Gastroesophageal sphincter (tissue), 4 donors: ENCODE data around the gene RAD51B. TPM values are rescaled to one million over a fixed set of nuclear protein-coding genes. Genes with fewer than 3 reads are reported as not detected.
A peak's percentile ranks its signal among the peaks of the same experiment; 100 is the strongest.
"Not testable (repeated sequence)": the region's sequence is repeated elsewhere in the genome, so short reads cannot be mapped to it uniquely, and the experiment has no call there.

Source experiments
- ATAC-seq: fragments of 150-250 bp; one replicate; pipeline ENCODE4 v1.9.1; 2016; ENCODE audit warnings: mild to moderate bottlenecking, moderate library complexity
- H3K27ac ChIP-seq, 4 donors: fragments of 200-600 bp; sonication (generic) in 3 of 4; 1 replicate in 3 of 4; 2 replicates in 1 of 4; pipeline ENCODE4 v1.5.1; 2016 to 2019
- H3K27me3 ChIP-seq: fragments of 200-600 bp; sonication (generic); one replicate; pipeline ENCODE4 v1.5.1; 2019
- H3K36me3 ChIP-seq, 2 donors: fragments of 200-600 bp; sonication (generic); one replicate each; pipeline ENCODE4 v1.5.1; 2019; ENCODE audit warnings: control low read depth in 1 of 2
- H3K4me1 ChIP-seq, 3 donors: fragments of 200-600 bp; sonication (generic); 1 replicate in 2 of 3; 2 replicates in 1 of 3; pipeline ENCODE4 v1.5.1; 2016 to 2019; ENCODE audit warnings: control low read depth in 2 of 3
- H3K4me3 ChIP-seq, 2 donors: fragments of 200-600 bp; sonication (generic); one replicate each; pipeline ENCODE4 v1.5.1; 2019; ENCODE audit warnings: mild to moderate bottlenecking in 1 of 2, moderate library complexity in 1 of 2
- H3K9me3 ChIP-seq, 3 donors: fragments of 200-600 bp; sonication (generic); one replicate each; pipeline ENCODE4 v1.5.1; 2017 to 2019; ENCODE audit warnings: control low read depth in 2 of 3
- CTCF ChIP-seq, 4 experiments: fragments of 200-600 bp in 2 of 4; fragments of 450-650 bp in 2 of 4; sonication (generic) in 1 of 4; IDR thresholded peaks; one replicate each; pipeline ENCODE4 v1.5.1; 2017 to 2019; ENCODE audit warnings: antibody characterized with exemption in 4 of 4, mild to moderate bottlenecking in 2 of 4, moderate library complexity in 2 of 4
- EP300 ChIP-seq: sonication (generic); formaldehyde crosslinking; IDR thresholded peaks from one replicate; pipeline ENCODE4 v1.6.1; 2017; ENCODE audit warnings: antibody characterized with exemption, mild to moderate bottlenecking
- POLR2A ChIP-seq, 2 donors: fragments of 450-650 bp; IDR thresholded peaks; one replicate each; pipeline ENCODE4 v1.6.1; 2017; ENCODE audit warnings: antibody characterized with exemption in 2 of 2, mild to moderate bottlenecking in 2 of 2, moderate library complexity in 1 of 2
- POLR2AphosphoS5 ChIP-seq: sonication (generic); formaldehyde crosslinking; IDR thresholded peaks from one replicate; pipeline ENCODE4 v1.6.1; 2017; ENCODE audit warnings: antibody characterized with exemption
- WGBS, 2 donors: methylation state at CpG; one replicate each; pipeline ENCODE4 v1.1.5; 2018; ENCODE audit warnings: low coverage in 1 of 2; 5-methylcytosine and 5-hydroxymethylcytosine counted together
- total RNA-seq, 4 donors: library from RNA; depleted of rRNA; stranded (reverse); fragments of >200 nt; gene quantifications; one replicate each; pipeline ENCODE4 v1.1.0, GENCODE V29; 2016

RAD51B gene
- total RNA-seq, 4 donors from 2014 or later: 5.1 to 7.0 (median 6.0) TPM

DNA sequence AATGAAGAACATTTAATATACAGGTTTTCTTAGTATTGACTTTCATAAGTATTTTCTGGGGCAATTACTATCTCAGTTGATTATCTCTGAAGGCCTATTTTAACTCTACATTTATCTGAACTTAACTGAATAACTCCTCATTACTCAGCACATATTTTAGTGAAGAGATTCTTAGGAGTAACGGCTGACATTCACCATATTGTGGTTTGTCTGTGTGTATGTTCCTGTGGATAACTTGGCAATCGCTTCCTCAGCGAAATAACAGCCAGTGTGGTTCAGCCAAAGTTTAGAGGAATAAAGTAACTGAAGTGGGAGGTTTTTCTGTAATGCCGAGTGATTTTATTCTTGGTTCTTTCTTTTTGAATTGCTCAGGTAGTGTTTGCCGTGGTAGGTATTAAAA is 168.0 kb downstream of the RAD51B start:
- no peaks in the 10 kb centered on the region for H3K9me3 ChIP-seq
- 8 to 16% methylated on average over 5 of the region's 5 CpGs for WGBS, 2 donors
- ATAC-seq: no peak
- H3K4me1 ChIP-seq: peaks cover 0 to 20% (median 0%) of the 10 kb centered on the region in 3 donors
- H3K27me3 ChIP-seq: no peaks in the 10 kb centered on the region
- TF ChIP-seq POLR2AphosphoS5: no peak
- TF ChIP-seq POLR2A (IDR thresholded peaks at IDR 0.05): no peak
- no peak for TF ChIP-seq EP300
- TF ChIP-seq CTCF (IDR thresholded peaks at IDR 0.05): no peak
- H3K36me3 ChIP-seq: no peaks in the 10 kb centered on the region
- no peak overlapping the region for H3K4me3 ChIP-seq
- peak overlapping the region; percentile 50 to 67 (median 60) for H3K27ac ChIP-seq

- WGBS, 2 donors: 79 to 86% methylated on average over 5 to 7 of the region's 7 CpGs
- not testable (repeated sequence) for H3K4me3 ChIP-seq, H3K27me3 ChIP-seq, H3K36me3 ChIP-seq, ATAC-seq, H3K9me3 ChIP-seq
- H3K4me1 ChIP-seq: peaks cover 0 to 20% (median 0%) of the 10 kb centered on the region in 3 donors
- H3K27ac ChIP-seq: peak overlapping the region; percentile 50 to 67 (median 60)
Observed at GRCh38 chr14:67988210-67988609, 168.6 kb downstream of the RAD51B start.

DNA sequence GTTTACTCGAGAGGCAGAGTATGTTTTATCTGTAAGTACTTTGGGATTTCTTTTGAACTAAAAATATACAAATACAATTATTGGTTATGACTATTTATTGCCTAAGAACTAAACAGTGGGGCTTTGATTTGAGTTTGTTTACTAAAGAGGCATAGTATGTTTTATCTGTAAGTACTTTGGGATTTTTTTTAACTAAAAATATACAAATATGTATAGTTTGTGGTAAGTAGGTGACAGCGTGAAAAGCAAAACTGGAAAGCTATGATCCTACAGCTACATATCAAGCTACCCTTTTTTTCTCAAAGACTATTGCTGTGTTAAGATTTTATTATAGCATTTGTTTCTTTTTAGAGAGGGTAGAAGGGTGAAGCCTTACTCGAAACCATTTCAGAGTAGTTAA is 171.0 kb downstream of the RAD51B start:
- Histone ChIP-seq H3K27me3 (no peaks in the 10 kb centered on the region), H3K27ac (no peak overlapping the region), H3K36me3 (no peaks in the 10 kb centered on the region), H3K4me1 (peaks cover 0 to 20% (median 0%) of the 10 kb centered on the region in 3 donors), H3K9me3 (no peaks in the 10 kb centered on the region), H3K4me3 (no peak overlapping the region)
- ATAC-seq: no peak
- TF ChIP-seq CTCF (IDR thresholded peaks at IDR 0.05) (no peak), EP300 (no peak), POLR2A (IDR thresholded peaks at IDR 0.05) (no peak), POLR2AphosphoS5 (no peak)
- WGBS, 2 donors: 70 to 78% methylated on average over 3 of the region's 3 CpGs

- TF ChIP-seq POLR2A (IDR thresholded peaks at IDR 0.05) (no peak), CTCF (IDR thresholded peaks at IDR 0.05) (no peak), EP300 (no peak), POLR2AphosphoS5 (no peak)
- Histone ChIP-seq H3K27me3 (no peaks in the 10 kb centered on the region), H3K27ac (no peak overlapping the region), H3K9me3 (no peaks in the 10 kb centered on the region), H3K4me3 (no peak overlapping the region), H3K4me1 (peaks cover 0 to 4% (median 0%) of the 10 kb centered on the region in 3 donors), H3K36me3 (no peaks in the 10 kb centered on the region)
- ATAC-seq: no peak
Observed at GRCh38 chr14:67994531-67994930, 175.0 kb downstream of the RAD51B start.

DNA sequence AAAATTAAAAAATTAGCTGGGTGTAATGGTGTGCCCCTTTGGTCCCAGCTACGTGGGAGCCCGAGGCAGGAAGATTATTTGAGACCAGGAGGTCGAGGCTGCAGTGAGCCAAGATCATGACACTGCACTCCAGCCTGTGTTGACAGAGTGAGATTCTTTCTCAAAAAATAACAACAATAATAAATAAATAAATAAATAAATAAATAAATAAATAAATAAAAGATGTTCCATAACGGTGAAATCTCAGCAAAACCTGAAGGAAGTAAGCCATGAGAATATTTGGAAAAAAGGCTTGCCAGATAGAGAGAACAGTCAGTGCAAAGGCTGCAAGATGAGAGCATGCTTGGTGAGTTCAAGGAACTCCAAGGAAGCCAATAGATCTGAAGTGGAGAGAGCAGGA is 176.7 kb downstream of the RAD51B start:
- WGBS, 2 donors: 100% methylated on average over 3 of the region's 4 CpGs; no CpG with 5 or more reads in 1 of the 2 donors
- Histone ChIP-seq H3K4me1 (peaks cover 0 to 19% (median 0%) of the 10 kb centered on the region in 3 donors), H3K27ac (no peak overlapping the region), H3K36me3 (no peaks in the 10 kb centered on the region), H3K27me3 (no peaks in the 10 kb centered on the region), H3K9me3 (no peaks in the 10 kb centered on the region), H3K4me3 (no peak overlapping the region)
- TF ChIP-seq EP300 (no peak), POLR2A (IDR thresholded peaks at IDR 0.05) (no peak), CTCF (IDR thresholded peaks at IDR 0.05) (no peak)
- ATAC-seq: no peak
